ENCODE results near the gene UNC5C. TPM values are rescaled to one million over a fixed set of nuclear protein-coding genes. Genes with fewer than 3 reads are reported as not detected.

Gene UNC5C
- total RNA-seq, 2 experiments from 2014 or later = not detected

- no peaks in the 10 kb centered on the region for H3K9me3 ChIP-seq (ENCODE audit: control insufficient read depth in 1 of 2, insufficient read depth in 1 of 2, low read length in 2 of 2)
- no peak overlapping the region for H3K4me3 Mint-ChIP-seq
- H3K9me3 Mint-ChIP-seq = no peaks in the 10 kb centered on the region
- ChIA-PET CTCF (no interaction called here), POLR2A (no interaction called here)
- intact Hi-C loops (cut with DNase I, micrococcal nuclease) = no loop called here
- ATAC-seq (ENCODE audit: poor library complexity) (no peak), DNase-seq (no peak)
- H3K27me3 ChIP-seq (ENCODE audit: control insufficient read depth in 1 of 2, insufficient read depth in 2 of 2, low read length in 2 of 2) = peaks cover 0 to 4% of the 10 kb centered on the region in 2 experiments
- H3K4me3 ChIP-seq (ENCODE audit: low read length) = no peak overlapping the region
- no peak overlapping the region for H3K27ac ChIP-seq (ENCODE audit: low read depth in 1 of 2, low read length in 2 of 2)
- H3K27me3 Mint-ChIP-seq = no peaks in the 10 kb centered on the region
- H3K27ac Mint-ChIP-seq = no peak overlapping the region
- no peaks in the 10 kb centered on the region for H3K36me3 ChIP-seq (ENCODE audit: insufficient read depth, low read length)
- no peaks in the 10 kb centered on the region for H3K4me1 ChIP-seq (ENCODE audit: insufficient read depth, low read length)
- H3K36me3 Mint-ChIP-seq (ENCODE audit: low read depth) = no peaks in the 10 kb centered on the region
- TF ChIP-seq, protein P1, sequence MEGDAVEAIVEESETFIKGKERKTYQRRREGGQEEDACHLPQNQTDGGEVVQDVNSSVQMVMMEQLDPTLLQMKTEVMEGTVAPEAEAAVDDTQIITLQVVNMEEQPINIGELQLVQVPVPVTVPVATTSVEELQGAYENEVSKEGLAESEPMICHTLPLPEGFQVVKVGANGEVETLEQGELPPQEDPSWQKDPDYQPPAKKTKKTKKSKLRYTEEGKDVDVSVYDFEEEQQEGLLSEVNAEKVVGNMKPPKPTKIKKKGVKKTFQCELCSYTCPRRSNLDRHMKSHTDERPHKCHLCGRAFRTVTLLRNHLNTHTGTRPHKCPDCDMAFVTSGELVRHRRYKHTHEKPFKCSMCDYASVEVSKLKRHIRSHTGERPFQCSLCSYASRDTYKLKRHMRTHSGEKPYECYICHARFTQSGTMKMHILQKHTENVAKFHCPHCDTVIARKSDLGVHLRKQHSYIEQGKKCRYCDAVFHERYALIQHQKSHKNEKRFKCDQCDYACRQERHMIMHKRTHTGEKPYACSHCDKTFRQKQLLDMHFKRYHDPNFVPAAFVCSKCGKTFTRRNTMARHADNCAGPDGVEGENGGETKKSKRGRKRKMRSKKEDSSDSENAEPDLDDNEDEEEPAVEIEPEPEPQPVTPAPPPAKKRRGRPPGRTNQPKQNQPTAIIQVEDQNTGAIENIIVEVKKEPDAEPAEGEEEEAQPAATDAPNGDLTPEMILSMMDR (IDR thresholded peaks at IDR 0.05) = no peak
- H3K4me1 Mint-ChIP-seq (ENCODE audit: low read depth) = no peaks in the 10 kb centered on the region
Measured at GRCh38 chr4:95537191-95537590, 11.6 kb downstream of the UNC5C start.

DNA sequence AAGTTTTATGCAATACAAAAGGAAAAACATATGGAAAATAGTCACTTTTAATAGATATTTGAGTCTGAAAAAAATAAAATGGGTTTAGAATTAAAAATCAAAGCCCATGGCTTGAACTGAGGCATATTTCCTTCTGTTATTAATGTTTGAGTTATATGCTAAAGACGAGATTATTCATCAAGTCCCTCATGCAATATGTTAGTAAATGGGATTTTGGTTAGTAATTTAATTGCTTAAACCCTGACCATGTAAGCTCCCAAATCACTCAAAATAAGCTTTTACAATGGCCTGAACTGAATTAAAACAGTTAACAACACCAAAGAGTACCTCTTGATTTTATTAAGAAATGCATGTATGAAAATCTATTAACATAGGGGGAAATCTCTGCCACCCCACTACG is 12.1 kb downstream of the UNC5C start:
- Mint-ChIP-seq H3K27ac (no peak overlapping the region), H3K9me3 (no peaks in the 10 kb centered on the region), H3K4me3 (no peak overlapping the region), H3K36me3 (ENCODE audit: low read depth) (no peaks in the 10 kb centered on the region), H3K27me3 (no peaks in the 10 kb centered on the region), H3K4me1 (ENCODE audit: low read depth) (no peaks in the 10 kb centered on the region)
- DNase-seq = no peak
- H3K4me1 ChIP-seq (ENCODE audit: insufficient read depth, low read length) = no peaks in the 10 kb centered on the region
- ChIA-PET POLR2A (no interaction called here), CTCF (no interaction called here)
- intact Hi-C loops (cut with DNase I, micrococcal nuclease) = no loop called here
- ATAC-seq (ENCODE audit: poor library complexity) = no peak
- H3K4me3 ChIP-seq (ENCODE audit: low read length) = no peak overlapping the region
- TF ChIP-seq, protein P1 (IDR thresholded peaks at IDR 0.05) = no peak
- H3K36me3 ChIP-seq (ENCODE audit: insufficient read depth, low read length) = no peaks in the 10 kb centered on the region
- peaks cover 0 to 4% of the 10 kb centered on the region in 2 experiments for H3K27me3 ChIP-seq (ENCODE audit: control insufficient read depth in 1 of 2, insufficient read depth in 2 of 2, low read length in 2 of 2)
- no peak overlapping the region for H3K27ac ChIP-seq (ENCODE audit: low read depth in 1 of 2, low read length in 2 of 2)
- no peaks in the 10 kb centered on the region for H3K9me3 ChIP-seq (ENCODE audit: control insufficient read depth in 1 of 2, insufficient read depth in 1 of 2, low read length in 2 of 2)

DNA sequence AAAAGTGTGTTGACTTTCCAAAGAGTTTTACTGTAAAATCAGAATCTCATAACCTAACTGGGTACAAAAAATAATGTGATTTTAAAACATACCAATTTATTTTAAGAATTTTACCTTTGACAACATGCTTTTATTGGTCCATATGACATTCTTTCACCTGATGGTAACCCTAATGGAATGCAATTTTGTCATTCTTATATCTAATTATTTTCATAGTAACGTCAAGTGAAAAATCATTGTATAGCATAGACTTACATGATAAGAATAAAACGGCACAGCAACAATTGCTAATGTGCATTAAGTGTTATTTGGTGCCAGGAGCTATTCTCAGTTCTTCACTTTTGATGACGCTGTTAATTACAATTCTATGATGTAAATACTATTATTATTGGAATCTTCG is 13.6 kb downstream of the UNC5C start:
- Mint-ChIP-seq H3K9me3 (no peaks in the 10 kb centered on the region), H3K4me1 (ENCODE audit: low read depth) (no peaks in the 10 kb centered on the region), H3K4me3 (no peak overlapping the region), H3K36me3 (ENCODE audit: low read depth) (no peaks in the 10 kb centered on the region), H3K27me3 (no peaks in the 10 kb centered on the region), H3K27ac (no peak overlapping the region)
- CTCF ChIA-PET = no interaction called here
- H3K27me3 ChIP-seq (ENCODE audit: control insufficient read depth in 1 of 2, insufficient read depth in 2 of 2, low read length in 2 of 2) = peaks cover 0 to 4% of the 10 kb centered on the region in 2 experiments
- H3K36me3 ChIP-seq (ENCODE audit: insufficient read depth, low read length) = no peaks in the 10 kb centered on the region
- H3K27ac ChIP-seq (ENCODE audit: low read depth in 1 of 2, low read length in 2 of 2) = no peak overlapping the region
- H3K9me3 ChIP-seq (ENCODE audit: control insufficient read depth in 1 of 2, insufficient read depth in 1 of 2, low read length in 2 of 2) = no peaks in the 10 kb centered on the region
- H3K4me3 ChIP-seq (ENCODE audit: low read length) = no peak overlapping the region
- DNase-seq (no peak), ATAC-seq (ENCODE audit: poor library complexity) (no peak)
- TF ChIP-seq, protein P1 (IDR thresholded peaks at IDR 0.05) = no peak
- intact Hi-C loops (cut with DNase I, micrococcal nuclease) = no loop called here
- POLR2A ChIA-PET = no interaction called here
- H3K4me1 ChIP-seq (ENCODE audit: insufficient read depth, low read length) = no peaks in the 10 kb centered on the region
